GM23248 (cell line): ENCODE data around the gene ACSM6. TPM values are rescaled to one million over a fixed set of nuclear protein-coding genes. Genes with fewer than 3 reads are reported as not detected.
"Not testable (repeated sequence)": the region's sequence is repeated elsewhere in the genome, so short reads cannot be mapped to it uniquely, and the experiment has no call there.

ENCODE experiments used
- DNase-seq: peaks from one replicate; pipeline ENCODE4 v3.0.0-alpha.2; 2015
- H2AFZ ChIP-seq: fragments of 200-600 bp; sonication (generic); 2 replicates; pipeline ENCODE4 v1.6.1; 2016; ENCODE audit warnings: antibody characterized with exemption
- H3F3A ChIP-seq: fragments of 200-600 bp; sonication (generic); 2 replicates; pipeline ENCODE4 v1.6.1; 2016; ENCODE audit warnings: mild to moderate bottlenecking, antibody characterized with exemption, mixed run types; ENCODE audit not compliant: insufficient read depth
- H3K27ac ChIP-seq: fragments of 200-600 bp; sonication (generic); 2 replicates; pipeline ENCODE4 v1.5.1; 2016; ENCODE audit warnings: mild to moderate bottlenecking
- H3K27me3 ChIP-seq: fragments of 200-600 bp; sonication (generic); replicated peaks from 2 replicates; pipeline ENCODE4 v1.6.1; 2016; ENCODE audit warnings: mild to moderate bottlenecking; ENCODE audit not compliant: insufficient read depth
- H3K36me3 ChIP-seq: fragments of 200-600 bp; sonication (generic); 2 replicates; pipeline ENCODE4 v1.6.1; 2016; ENCODE audit warnings: low read depth, mild to moderate bottlenecking
- H3K4me1 ChIP-seq: fragments of 200-600 bp; sonication (generic); 2 replicates; pipeline ENCODE4 v1.6.1; 2016; ENCODE audit warnings: mild to moderate bottlenecking; ENCODE audit not compliant: insufficient read depth
- H3K4me2 ChIP-seq: fragments of 200-600 bp; sonication (generic); one replicate; pipeline ENCODE4 v1.6.1; 2016; ENCODE audit warnings: mild to moderate bottlenecking; ENCODE audit not compliant: unreplicated experiment
- H3K4me3 ChIP-seq: fragments of 200-600 bp; sonication (generic); 2 replicates; pipeline ENCODE4 v1.5.1; 2016; ENCODE audit warnings: mild to moderate bottlenecking
- H3K79me2 ChIP-seq: fragments of 200-600 bp; sonication (generic); 2 replicates; pipeline ENCODE4 v1.6.1; 2016; ENCODE audit warnings: mild to moderate bottlenecking; ENCODE audit not compliant: insufficient read depth
- H3K9ac ChIP-seq: fragments of 200-600 bp; sonication (generic); 2 replicates; pipeline ENCODE4 v1.6.1; 2016; ENCODE audit warnings: mild to moderate bottlenecking
- H3K9me2 ChIP-seq: fragments of 200-600 bp; sonication (generic); 2 replicates; pipeline ENCODE4 v1.6.1; 2016; ENCODE audit warnings: mixed run types, mild to moderate bottlenecking, moderate library complexity; ENCODE audit not compliant: insufficient read depth
- H3K9me3 ChIP-seq: fragments of 200-600 bp; sonication (generic); one replicate; pipeline ENCODE4 v1.6.1; 2017; ENCODE audit warnings: low read depth
- H4K20me1 ChIP-seq: fragments of 200-600 bp; sonication (generic); 2 replicates; pipeline ENCODE4 v1.6.0; 2016; ENCODE audit not compliant: insufficient read depth
- EZH2 ChIP-seq: fragments of 200-600 bp; sonication (generic); IDR thresholded peaks from 2 replicates; pipeline ENCODE4 v1.6.1; 2018; ENCODE audit warnings: antibody characterized with exemption, mild to moderate bottlenecking; ENCODE audit not compliant: insufficient read depth, poor library complexity, severe bottlenecking
- EZH2phosphoT487 ChIP-seq: fragments of 200-600 bp; sonication (generic); IDR thresholded peaks from 2 replicates; pipeline ENCODE4 v1.6.1; 2018; ENCODE audit warnings: antibody characterized with exemption, moderate library complexity, mild to moderate bottlenecking, low read depth; ENCODE audit not compliant: insufficient read depth
- WGBS, 2 experiments: methylation state at CpG; one replicate each; pipeline ENCODE4 v1.1.6; 2015 to 2017; ENCODE audit warnings: low lambda C conversion rate in 2 of 2, low coverage in 1 of 2; ENCODE audit errors: missing lambda C conversion rate in 2 of 2; 5-methylcytosine and 5-hydroxymethylcytosine counted together
- in situ Hi-C: fragments of 300-500 bp; cut with MboI; formaldehyde crosslinking; loops from 2 replicates; pipeline ENCODE4 v1.15.0; 2020
- polyA plus RNA-seq: library from polyadenylated mRNA; unstranded; fragments of >200 nt; fragmentation: Nextera tagmentation; extraction: Ambion mirVana; gene quantifications from 2 replicates; pipeline ENCODE4 v1.2.1, GENCODE V29; 2016
- total RNA-seq: library from RNA; depleted of rRNA; stranded (reverse); fragments of >200 nt; shearing (Covaris generic); gene quantifications from 2 replicates; pipeline ENCODE4 v1.2.3, GENCODE V29; 2014

ACSM6 gene
- total and polyA plus RNA-seq, 2 experiments from 2014 or later = 0.08 TPM; not detected in 1

- DNase-seq = peak; percentile 56
- WGBS, 2 experiments = 0 to 5% methylated on average over 1 of the region's 1 CpG
- no peaks in the 10 kb centered on the region for H3K79me2 ChIP-seq
- no peak overlapping the region for H3K27ac ChIP-seq
- no peak for TF ChIP-seq EZH2phosphoT487
- no peak for TF ChIP-seq EZH2
- no peaks in the 10 kb centered on the region for H3K9me2 ChIP-seq
- no peaks in the 10 kb centered on the region for H3K9me3 ChIP-seq
- no peaks in the 10 kb centered on the region for H3K36me3 ChIP-seq
- H4K20me1 ChIP-seq = no peaks in the 10 kb centered on the region
- H2AFZ ChIP-seq = no peak overlapping the region
- H3K4me3 ChIP-seq = no peak overlapping the region
- H3K4me1 ChIP-seq = peaks cover 37% of the 10 kb centered on the region
- no peak overlapping the region for H3K4me2 ChIP-seq
- no peaks in the 10 kb centered on the region for H3K27me3 ChIP-seq
- in situ Hi-C loops = no loop called here
- no peak overlapping the region for H3K9ac ChIP-seq
- peaks cover 37% of the 10 kb centered on the region for H3F3A ChIP-seq
These were observed 23.4 kb downstream of the ACSM6 start for GRCh38 chr10:95217476-95217875.

GRCh38 chr10:95220539-95220938 is 26.5 kb downstream of the ACSM6 start:
- Histone ChIP-seq H3K27me3 (no peaks in the 10 kb centered on the region), H3F3A (peaks cover 18% of the 10 kb centered on the region), H3K4me2 (no peak overlapping the region), H3K36me3 (no peaks in the 10 kb centered on the region), H3K9me3 (no peaks in the 10 kb centered on the region), H3K27ac (no peak overlapping the region), H3K9ac (no peak overlapping the region), H3K4me1 (peaks cover 22% of the 10 kb centered on the region), H2AFZ (no peak overlapping the region), H3K9me2 (no peaks in the 10 kb centered on the region), H3K79me2 (no peaks in the 10 kb centered on the region), H3K4me3 (no peak overlapping the region), H4K20me1 (no peaks in the 10 kb centered on the region)
- no peak for DNase-seq
- WGBS, 2 experiments = 90 to 91% methylated on average over 3 of the region's 3 CpGs
- in situ Hi-C loops = no loop called here
- TF ChIP-seq EZH2phosphoT487 (no peak), EZH2 (no peak)

GRCh38 chr10:95221124-95221523 is 27.1 kb downstream of the ACSM6 start:
- Histone ChIP-seq H3K4me3 (no peak overlapping the region), H2AFZ (no peak overlapping the region), H4K20me1 (no peaks in the 10 kb centered on the region), H3K9ac (no peak overlapping the region), H3K79me2 (no peaks in the 10 kb centered on the region), H3K4me1 (peaks cover 22% of the 10 kb centered on the region), H3K27ac (no peak overlapping the region), H3K27me3 (no peaks in the 10 kb centered on the region), H3F3A (peaks cover 18% of the 10 kb centered on the region), H3K9me2 (no peaks in the 10 kb centered on the region), H3K9me3 (no peaks in the 10 kb centered on the region), H3K4me2 (no peak overlapping the region), H3K36me3 (no peaks in the 10 kb centered on the region)
- 63 to 68% methylated on average over 5 of the region's 5 CpGs for WGBS, 2 experiments
- DNase-seq = no peak
- no peak for TF ChIP-seq EZH2
- TF ChIP-seq EZH2phosphoT487 = no peak
- in situ Hi-C loops = no loop called here

- no peak overlapping the region for H3K4me3 ChIP-seq
- H3K79me2 ChIP-seq = no peaks in the 10 kb centered on the region
- in situ Hi-C loops = no loop called here
- H3K9me3 ChIP-seq = no peaks in the 10 kb centered on the region
- no peaks in the 10 kb centered on the region for H3K27me3 ChIP-seq
- WGBS, 2 experiments = 50% methylated on average over 2 of the region's 2 CpGs
- no peaks in the 10 kb centered on the region for H4K20me1 ChIP-seq
- H3K9ac ChIP-seq = no peak overlapping the region
- no peak overlapping the region for H3K4me2 ChIP-seq
- peaks cover 35% of the 10 kb centered on the region for H3K4me1 ChIP-seq
- H3K36me3 ChIP-seq = no peaks in the 10 kb centered on the region
- DNase-seq = no peak
- H3K27ac ChIP-seq = no peak overlapping the region
- H3F3A ChIP-seq = peaks cover 18% of the 10 kb centered on the region
- no peak overlapping the region for H2AFZ ChIP-seq
- TF ChIP-seq EZH2 (no peak), EZH2phosphoT487 (no peak)
- no peaks in the 10 kb centered on the region for H3K9me2 ChIP-seq
These were observed 31.1 kb downstream of the ACSM6 start for GRCh38 chr10:95225136-95225535.

- Histone ChIP-seq H3K27ac (peak overlapping the region; percentile 87), H3K4me2 (peak overlapping the region; percentile 42), H3K9ac (peak overlapping the region; percentile 28; the same call in 1 of the 2 replicates), H3F3A (peaks cover 27% of the 10 kb centered on the region), H3K4me1 (peaks cover 37% of the 10 kb centered on the region), H3K4me3 (peak overlapping the region; percentile 41), H2AFZ (0 out of 2 replicates have a peak overlapping the region, but pooled peaks have one; percentile 4)
- in situ Hi-C loops, DNase-seq, H3K27me3 ChIP-seq, H3K79me2 ChIP-seq, H3K36me3 ChIP-seq, H4K20me1 ChIP-seq, H3K9me2 ChIP-seq, H3K9me3 ChIP-seq: not testable (repeated sequence)
- 31 to 34% methylated on average over 13 to 14 of the region's 14 CpGs for WGBS, 2 experiments
These were observed 35.1 kb downstream of the ACSM6 start for GRCh38 chr10:95228934-95229723.
